HCT116 (cell line): Measurements from ENCODE around the gene KLK11. TPM values are rescaled to one million over a fixed set of nuclear protein-coding genes. Genes with fewer than 3 reads are reported as not detected.

Experiments
- ATAC-seq: fragments of 200-7000 bp; cut with Tn5 transposase; 2 replicates; pipeline ENCODE4 v1.9.1; 2020; ENCODE audit warnings: mild to moderate bottlenecking, moderate library complexity
- BruUV-seq: library from RNA; stranded (reverse); fragments of 400-500 nt; replicated peaks from 2 replicates; lab custom pipeline; 2021; lab: Mats Ljungman, UMichigan
- CTCF ChIA-PET: fragments of 300-600 bp; sonication (Branson Sonifier 250); formaldehyde crosslinking; loops from one replicate; lab custom pipeline; 2021; ENCODE audit warnings: antibody characterized with exemption; lab: Charles Lee
- POLR2A ChIA-PET: fragments of 300-600, 350-600 bp; sonication (Branson Sonifier 250); formaldehyde crosslinking; loops from one replicate; lab custom pipeline; 2021; ENCODE audit warnings: antibody characterized with exemption; lab: Charles Lee
- RAD21 ChIA-PET, 2 experiments: fragments of 300-600 bp; sonication (Branson Sonifier 250); formaldehyde crosslinking; loops; one replicate each; lab custom pipeline; 2023; ENCODE audit warnings: low total read pairs in 2 of 2; ENCODE audit not compliant: uncharacterized antibody in 2 of 2, unreplicated experiment in 2 of 2, low non-redundant PET in 1 of 2; lab: Charles Lee
- DNase-seq: peaks from one replicate; pipeline ENCODE4 v3.0.0-alpha.2; 2010; ENCODE audit warnings: low read depth, low spot score
- H2AFZ ChIP-seq: fragments of 200-600 bp; shearing (Covaris generic), sonication (generic); 2 replicates; pipeline ENCODE4 v1.6.1; 2017; ENCODE audit warnings: low read depth, mixed run types, mixed read lengths, antibody characterized with exemption, low read length; ENCODE audit not compliant: poor library complexity, severe bottlenecking
- H3K27ac ChIP-seq: 2 replicates; pipeline ENCODE4 v1.5.1; 2012; ENCODE audit warnings: low read depth, low read length
- H3K27me3 ChIP-seq: fragments of 200-600 bp; sonication (generic); 2 replicates; pipeline ENCODE4 v1.6.1; 2016; ENCODE audit warnings: mixed run types, low read length, mixed read lengths; ENCODE audit not compliant: insufficient read depth
- H3K36me3 ChIP-seq, 2 experiments: fragments of 200-500 bp in 1 of 2; fragments of 200-600 bp in 1 of 2; sonication (Bioruptor generic) in 1 of 2; sonication (generic) in 1 of 2; 2 replicates each; pipeline versions ENCODE4 v1.5.1 to v1.6.1; 2014 to 2016; ENCODE audit warnings: low read length in 2 of 2, inconsistent platforms in 1 of 2, mixed read lengths in 1 of 2, mixed run types in 1 of 2; ENCODE audit not compliant: insufficient read depth in 2 of 2, control insufficient read depth in 1 of 2
- H3K4me1 ChIP-seq, 2 experiments: fragments of 200-600 bp in 1 of 2; sonication (generic) in 1 of 2; 2 replicates each; pipeline versions ENCODE4 v1.5.1 to v1.6.1; 2012 to 2017; ENCODE audit warnings: low read length in 2 of 2, inconsistent platforms in 1 of 2, mild to moderate bottlenecking in 1 of 2, mixed read lengths in 1 of 2, mixed run types in 1 of 2, moderate library complexity in 1 of 2; ENCODE audit not compliant: insufficient read depth in 2 of 2, control insufficient read depth in 1 of 2
- H3K4me2 ChIP-seq: fragments of 200-600 bp; sonication (generic); 2 replicates; pipeline ENCODE4 v1.6.1; 2017; ENCODE audit warnings: mixed run types, low read length, mixed read lengths
- H3K4me3 ChIP-seq, 2 experiments: fragments of 200-600 bp in 1 of 2; sonication (generic) in 1 of 2; replicated peaks in 1 of 2; 2 replicates each; pipeline ENCODE4 v1.5.1; 2011 to 2016; ENCODE audit warnings: low read length in 2 of 2, control low read depth in 1 of 2, low read depth in 1 of 2, mild to moderate bottlenecking in 1 of 2, mixed read lengths in 1 of 2, mixed run types in 1 of 2
- H3K79me2 ChIP-seq: fragments of 200-600 bp; sonication (generic); 2 replicates; pipeline ENCODE4 v1.6.1; 2017; ENCODE audit warnings: mild to moderate bottlenecking, mixed run types, low read length, moderate library complexity, mixed read lengths; ENCODE audit not compliant: insufficient read depth
- H3K9ac ChIP-seq: fragments of 200-600 bp; sonication (generic); 2 replicates; pipeline ENCODE4 v1.6.1; 2016; ENCODE audit warnings: low read length, mixed read lengths
- H3K9me2 ChIP-seq: fragments of 200-600 bp; sonication (generic), shearing (Covaris generic); 2 replicates; pipeline ENCODE4 v1.6.1; 2017; ENCODE audit warnings: mixed run types, mild to moderate bottlenecking, moderate library complexity; ENCODE audit not compliant: insufficient read depth
- H3K9me3 ChIP-seq, 2 experiments: fragments of 200-500 bp in 1 of 2; fragments of 200-600 bp in 1 of 2; sonication (Bioruptor generic) in 1 of 2; sonication (generic) in 1 of 2; 2 replicates each; pipeline ENCODE4 v1.6.1; 2014 to 2017; ENCODE audit warnings: low read length in 2 of 2, mixed read lengths in 2 of 2, inconsistent platforms in 1 of 2, low read depth in 1 of 2, mild to moderate bottlenecking in 1 of 2, mixed run types in 1 of 2, moderate library complexity in 1 of 2; ENCODE audit not compliant: control insufficient read depth in 1 of 2, insufficient read depth in 1 of 2
- H4K20me1 ChIP-seq: fragments of 200-600 bp; sonication (generic), shearing (Covaris generic); 2 replicates; pipeline ENCODE4 v1.6.1; 2017; ENCODE audit warnings: mixed run types, mild to moderate bottlenecking, moderate library complexity; ENCODE audit not compliant: insufficient read depth
- CBX3 ChIP-seq: IDR thresholded peaks from 2 replicates; pipeline ENCODE4 v1.6.1; 2012; ENCODE audit warnings: low read depth
- CEBPB ChIP-seq: IDR thresholded peaks from 2 replicates; pipeline ENCODE4 v1.6.1; 2012; ENCODE audit warnings: low read depth
- CTCF ChIP-seq, 3 experiments: fragments of 200-600 bp in 1 of 3; sonication (generic) in 1 of 3; IDR thresholded peaks in 2 of 3; conservative IDR thresholded peaks in 1 of 3; 2 replicates each; pipeline ENCODE4 v1.5.1; 2012 to 2017; ENCODE audit warnings: low read depth in 2 of 3, low read length in 2 of 3, antibody characterized with exemption in 1 of 3, borderline replicate concordance in 1 of 3, control low read depth in 1 of 3, mild to moderate bottlenecking in 1 of 3, mixed read lengths in 1 of 3, mixed run types in 1 of 3, moderate library complexity in 1 of 3; ENCODE audit not compliant: insufficient read depth in 1 of 3
- EZH2phosphoT487 ChIP-seq: fragments of 200-600 bp; IDR thresholded peaks from 2 replicates; pipeline ENCODE4 v1.6.1; 2018; ENCODE audit warnings: antibody characterized with exemption, borderline replicate concordance
- JUND ChIP-seq: IDR thresholded peaks from 2 replicates; pipeline ENCODE4 v1.6.1; 2012
- POLR2A ChIP-seq: IDR thresholded peaks from 2 replicates; pipeline ENCODE4 v1.7.0; 2011; ENCODE audit warnings: borderline replicate concordance; ENCODE audit not compliant: insufficient read depth, insufficient read length; ENCODE audit errors: extremely low read depth
- POLR2AphosphoS5 ChIP-seq: IDR thresholded peaks from 2 replicates; pipeline ENCODE4 v1.6.1; 2011; ENCODE audit warnings: mild to moderate bottlenecking, low read depth, low read length, moderate library complexity
- RAD21 ChIP-seq: IDR thresholded peaks from 2 replicates; pipeline ENCODE4 v1.6.1; 2012; ENCODE audit warnings: low read depth, mild to moderate bottlenecking
- REST ChIP-seq: IDR thresholded peaks from 2 replicates; pipeline ENCODE4 v1.6.1; 2012; ENCODE audit warnings: low read depth
- SIN3A ChIP-seq: IDR thresholded peaks from 2 replicates; pipeline ENCODE4 v1.6.1; 2012; ENCODE audit warnings: low read depth
- SP1 ChIP-seq: IDR thresholded peaks from 2 replicates; pipeline ENCODE4 v1.6.1; 2012; ENCODE audit warnings: low read depth
- TCF7L2 ChIP-seq: IDR thresholded peaks from 2 replicates; pipeline ENCODE4 v1.7.0; 2011; ENCODE audit warnings: borderline replicate concordance, inconsistent platforms; ENCODE audit not compliant: insufficient read depth, insufficient read length; ENCODE audit errors: extremely low read depth
- YY1 ChIP-seq: IDR thresholded peaks from 2 replicates; pipeline ENCODE4 v1.6.1; 2011; ENCODE audit warnings: low read length, low read depth, moderate library complexity, mild to moderate bottlenecking; ENCODE audit not compliant: insufficient replicate concordance; ENCODE audit errors: extremely low read depth
- ZFX ChIP-seq: fragments of 450-650 bp; IDR thresholded peaks from 2 replicates; pipeline ENCODE4 v1.6.1; 2017
- intact Hi-C: fragments of 100-400 bp; cut with micrococcal nuclease; formaldehyde crosslinking; loops from 2 replicates; pipeline ENCODE4 v1.10.0; 2022
- total RNA-seq: library from RNA; stranded (reverse); gene quantifications from one replicate; pipeline ENCODE4 v1.2.1, GENCODE V29; 2021; ENCODE audit not compliant: unreplicated experiment
- TF ChIP-seq, protein P1 (sequence below): IDR thresholded peaks from 2 replicates; pipeline ENCODE4 v1.6.1; 2011; ENCODE audit warnings: mild to moderate bottlenecking, low read length, moderate library complexity; ENCODE audit not compliant: insufficient replicate concordance; ENCODE audit errors: extremely low read depth

KLK11 gene
- total RNA-seq, 1 experiment from 2014 or later: not detected

GRCh38 chr19:51025401-51025800 lies 1.0 kb downstream of the KLK11 start:
- Histone ChIP-seq H3K36me3 (no peaks in the 10 kb centered on the region), H3K4me1 (peaks cover 6 to 23% of the 10 kb centered on the region in 2 experiments; a peak in 3 of 4 replicates), H3K27ac (no peak overlapping the region), H3K9me2 (no peaks in the 10 kb centered on the region), H3K9ac (no peak overlapping the region), H3K4me3 (no peak overlapping the region), H3K79me2 (no peaks in the 10 kb centered on the region), H3K27me3 (no peaks in the 10 kb centered on the region), H3K4me2 (no peak overlapping the region), H4K20me1 (no peaks in the 10 kb centered on the region), H2AFZ (no peak overlapping the region), H3K9me3 (no peaks in the 10 kb centered on the region)
- ATAC-seq (no peak), DNase-seq (no peak)
- no TSS peak for BruUV-seq
- ChIA-PET CTCF (interaction anchor here (1.5 kb wide), 1 partner anchor 8 kb away, joined by 6 read pairs; no protein-coding TSS in a partner anchor), POLR2A (no interaction called here), RAD21 (no interaction called here)
- no peak for TF ChIP-seq REST
- TF ChIP-seq POLR2A: no peak
- no peak for TF ChIP-seq JUND
- no peak for TF ChIP-seq CBX3
- no peak for TF ChIP-seq POLR2AphosphoS5
- no peak for TF ChIP-seq ZFX
- TF ChIP-seq TCF7L2: no peak
- TF ChIP-seq YY1: no peak
- no peak for TF ChIP-seq CEBPB
- no peak for TF ChIP-seq SP1
- TF ChIP-seq EZH2phosphoT487: no peak
- no peak for TF ChIP-seq SIN3A
- TF ChIP-seq, protein P1, sequence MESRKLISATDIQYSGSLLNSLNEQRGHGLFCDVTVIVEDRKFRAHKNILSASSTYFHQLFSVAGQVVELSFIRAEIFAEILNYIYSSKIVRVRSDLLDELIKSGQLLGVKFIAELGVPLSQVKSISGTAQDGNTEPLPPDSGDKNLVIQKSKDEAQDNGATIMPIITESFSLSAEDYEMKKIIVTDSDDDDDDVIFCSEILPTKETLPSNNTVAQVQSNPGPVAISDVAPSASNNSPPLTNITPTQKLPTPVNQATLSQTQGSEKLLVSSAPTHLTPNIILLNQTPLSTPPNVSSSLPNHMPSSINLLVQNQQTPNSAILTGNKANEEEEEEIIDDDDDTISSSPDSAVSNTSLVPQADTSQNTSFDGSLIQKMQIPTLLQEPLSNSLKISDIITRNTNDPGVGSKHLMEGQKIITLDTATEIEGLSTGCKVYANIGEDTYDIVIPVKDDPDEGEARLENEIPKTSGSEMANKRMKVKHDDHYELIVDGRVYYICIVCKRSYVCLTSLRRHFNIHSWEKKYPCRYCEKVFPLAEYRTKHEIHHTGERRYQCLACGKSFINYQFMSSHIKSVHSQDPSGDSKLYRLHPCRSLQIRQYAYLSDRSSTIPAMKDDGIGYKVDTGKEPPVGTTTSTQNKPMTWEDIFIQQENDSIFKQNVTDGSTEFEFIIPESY: no peak
- no peak for TF ChIP-seq RAD21
- TF ChIP-seq CTCF (IDR thresholded peaks at IDR 0.05 in 2 of 3, conservative IDR thresholded peaks at IDR 0.05 in 1 of 3; ENCODE audit: borderline replicate concordance in 1 of 3, insufficient read depth in 1 of 3, low read depth in 2 of 3, low read length in 2 of 3): no peak
- intact Hi-C loops: no loop called here
